ENCODE measurements around the gene FAM24A.

FAM24A gene

GRCh38 chr10:122962405-122962804, 52.0 kb downstream of the FAM24A start:
- no peak for TF ChIP-seq GABPA (IDR thresholded peaks at IDR 0.05; ENCODE audit: low read depth)
- no peak for TF ChIP-seq SPI1 (IDR thresholded peaks at IDR 0.05; ENCODE audit: borderline replicate concordance, low read depth)
- TF ChIP-seq REST (IDR thresholded peaks at IDR 0.05; ENCODE audit: insufficient replicate concordance, low read depth), result no peak
- no peak for TF ChIP-seq POLR2AphosphoS5 (IDR thresholded peaks at IDR 0.05; ENCODE audit: low read depth)
- TF ChIP-seq CTCF (IDR thresholded peaks at IDR 0.05; ENCODE audit: insufficient read depth, low read length), result no peak
- H3K27me3 ChIP-seq (ENCODE audit: insufficient read depth, poor library complexity, severe bottlenecking), result no peaks in the 10 kb centered on the region

More at GRCh38 chr10:122962405-122962804, 52.0 kb downstream of the FAM24A start:
- H3K4me3 ChIP-seq (replicated peaks; ENCODE audit: insufficient read depth, low read length), result no peak overlapping the region
- no peak overlapping the region for H3K27ac ChIP-seq (replicated peaks)
- no peak for DNase-seq (ENCODE audit: low read depth in 1 of 2, low spot score in 1 of 2)

Data from HL-60 (cell line).